HFFc6 (cell line): Measurements from ENCODE around the gene FTSJ3. TPM values are rescaled to one million over a fixed set of nuclear protein-coding genes. Genes with fewer than 3 reads are reported as not detected.

Source experiments
- DNase-seq: peaks from one replicate; pipeline ENCODE4 v3.0.0-alpha.2; 2018
- H3K27ac Mint-ChIP-seq: 2 replicates; pipeline ENCODE4 v1.8.0; 2020; ENCODE audit warnings: mild to moderate bottlenecking, mixed read lengths
- H3K27me3 Mint-ChIP-seq: 2 replicates; pipeline ENCODE4 v1.8.0; 2021; ENCODE audit warnings: mild to moderate bottlenecking, moderate library complexity, mixed read lengths; ENCODE audit not compliant: insufficient read depth
- H3K36me3 Mint-ChIP-seq: 2 replicates; pipeline ENCODE4 v1.8.0; 2021; ENCODE audit warnings: low read depth, mixed read lengths
- H3K4me1 Mint-ChIP-seq: 2 replicates; pipeline ENCODE4 v1.8.0; 2020; ENCODE audit warnings: low read depth, mixed read lengths
- H3K4me3 Mint-ChIP-seq: 2 replicates; pipeline ENCODE4 v1.8.0; 2020; ENCODE audit warnings: mild to moderate bottlenecking, moderate library complexity, mixed read lengths
- H3K9me3 Mint-ChIP-seq: 2 replicates; pipeline ENCODE4 v1.8.0; 2020; ENCODE audit warnings: mild to moderate bottlenecking, mixed read lengths
- CTCF ChIP-seq: fragments of 200-600 bp; sonication (generic); IDR thresholded peaks from 2 replicates; pipeline ENCODE4 v1.5.0; 2021; ENCODE audit warnings: antibody characterized with exemption, mild to moderate bottlenecking
- total RNA-seq, 6 experiments: library from RNA; stranded (reverse); fragmentation: NEBNext Ultra II Directional; extraction: Animal tissue kit (Norgen Biotek cat#: 25700); gene quantifications; 2 replicates in 1 of 6; 3 replicates in 5 of 6; pipeline ENCODE4 v1.2.3, GENCODE V29; 2021

FTSJ3 gene
- total RNA-seq, 6 experiments from 2014 or later, result 43.2 to 55.1 (median 47.5) TPM

GRCh38 chr17:63824362-63824761, 3.1 kb downstream of the FTSJ3 start:
- H3K4me1 Mint-ChIP-seq, result peaks cover 40% of the 10 kb centered on the region
- no peak for DNase-seq
- H3K4me3 Mint-ChIP-seq, result peak overlapping the region; percentile 30; the same call in 1 of the 2 replicates
- TF ChIP-seq CTCF, result no peak
- peak overlapping the region; percentile 25 for H3K27ac Mint-ChIP-seq
- H3K36me3 Mint-ChIP-seq, result peaks cover 73% of the 10 kb centered on the region
- no peaks in the 10 kb centered on the region; the same call in 1 of the 2 replicates for H3K9me3 Mint-ChIP-seq
- H3K27me3 Mint-ChIP-seq, result peaks cover 14% of the 10 kb centered on the region

GRCh38 chr17:63823659-63824331, 3.7 kb downstream of the FTSJ3 start:
- no peak for TF ChIP-seq CTCF
- Mint-ChIP-seq H3K36me3 (peaks cover 77% of the 10 kb centered on the region), H3K4me1 (peaks cover 34% of the 10 kb centered on the region), H3K9me3 (no peaks in the 10 kb centered on the region; the same call in 1 of the 2 replicates), H3K4me3 (peak overlapping the region; percentile 23; the same call in 1 of the 2 replicates), H3K27ac (peak overlapping the region; percentile 31), H3K27me3 (peaks cover 14% of the 10 kb centered on the region)
- no peak for DNase-seq

GRCh38 chr17:63822537-63822936, 4.9 kb downstream of the FTSJ3 start:
- H3K4me3 Mint-ChIP-seq, result no peak overlapping the region
- H3K4me1 Mint-ChIP-seq, result peaks cover 24% of the 10 kb centered on the region
- peaks cover 14% of the 10 kb centered on the region for H3K27me3 Mint-ChIP-seq
- TF ChIP-seq CTCF, result no peak
- H3K9me3 Mint-ChIP-seq, result no peaks in the 10 kb centered on the region; the same call in 1 of the 2 replicates
- H3K36me3 Mint-ChIP-seq, result peaks cover 80% of the 10 kb centered on the region
- DNase-seq, result no peak
- 0 out of 2 replicates have a peak overlapping the region, but pooled peaks have one; percentile 12 for H3K27ac Mint-ChIP-seq

GRCh38 chr17:63821804-63822203, 5.7 kb downstream of the FTSJ3 start:
- TF ChIP-seq CTCF, result no peak
- H3K4me1 Mint-ChIP-seq, result peaks cover 27% of the 10 kb centered on the region
- H3K27me3 Mint-ChIP-seq, result peaks cover 8% of the 10 kb centered on the region
- H3K4me3 Mint-ChIP-seq, result no peak overlapping the region
- no peaks in the 10 kb centered on the region; the same call in 1 of the 2 replicates for H3K9me3 Mint-ChIP-seq
- no peak overlapping the region for H3K27ac Mint-ChIP-seq
- peaks cover 82% of the 10 kb centered on the region for H3K36me3 Mint-ChIP-seq
- DNase-seq, result no peak

GRCh38 chr17:63820963-63821561, 6.4 kb downstream of the FTSJ3 start:
- Mint-ChIP-seq H3K4me1 (peaks cover 31% of the 10 kb centered on the region), H3K36me3 (peaks cover 78% of the 10 kb centered on the region), H3K27ac (no peak overlapping the region), H3K9me3 (no peaks in the 10 kb centered on the region; the same call in 1 of the 2 replicates), H3K27me3 (peaks cover 8% of the 10 kb centered on the region), H3K4me3 (no peak overlapping the region)
- no peak for DNase-seq
- TF ChIP-seq CTCF, result no peak
